Neural cell (in vitro differentiated cells): ENCODE data around the gene NRXN2. TPM values are rescaled to one million over a fixed set of nuclear protein-coding genes. Genes with fewer than 3 reads are reported as not detected.

ENCODE experiments used
- H2AFZ ChIP-seq: fragments of 200-600, 300-800 bp; sonication (generic), shearing (Covaris generic); 2 replicates; pipeline ENCODE4 v1.6.0; 2014; ENCODE audit warnings: low read depth, mild to moderate bottlenecking, antibody characterized with exemption, low read length, moderate library complexity
- H3F3A ChIP-seq: fragments of 200-600 bp; shearing (Covaris generic); 2 replicates; pipeline ENCODE4 v1.6.1; 2016; ENCODE audit warnings: mild to moderate bottlenecking, moderate library complexity, mixed read lengths, antibody characterized with exemption, low read length; ENCODE audit not compliant: insufficient read depth, poor library complexity, severe bottlenecking
- H3K27ac ChIP-seq: fragments of 200-600, 300-800 bp; sonication (generic), shearing (Covaris generic); 2 replicates; pipeline ENCODE4 v1.5.1; 2014; ENCODE audit warnings: mild to moderate bottlenecking, low read length, moderate library complexity
- H3K27me3 ChIP-seq: fragments of 300-800, 200-600 bp; sonication (generic), shearing (Covaris generic); 2 replicates; pipeline ENCODE4 v1.6.0; 2014; ENCODE audit warnings: mild to moderate bottlenecking, low read depth, low read length, moderate library complexity; ENCODE audit not compliant: insufficient read depth
- H3K36me3 ChIP-seq: fragments of 300-800, 200-600 bp; sonication (generic), shearing (Covaris generic); 2 replicates; pipeline ENCODE4 v1.5.1; 2014; ENCODE audit warnings: mild to moderate bottlenecking, antibody characterized with exemption, low read length, moderate library complexity; ENCODE audit not compliant: insufficient read depth
- H3K4me2 ChIP-seq: fragments of 300-800, 200-600 bp; sonication (generic), shearing (Covaris generic); 2 replicates; pipeline ENCODE4 v1.6.0; 2014; ENCODE audit warnings: mild to moderate bottlenecking, low read length
- H3K4me3 ChIP-seq: fragments of 300-800, 200-600 bp; sonication (generic), shearing (Covaris generic); 2 replicates; pipeline ENCODE4 v1.5.1; 2014; ENCODE audit warnings: mild to moderate bottlenecking, low read length, moderate library complexity
- H3K79me2 ChIP-seq: fragments of 200-600 bp; shearing (Covaris generic); replicated peaks from 2 replicates; pipeline ENCODE4 v1.6.0; 2014; ENCODE audit warnings: mild to moderate bottlenecking, low read length, moderate library complexity; ENCODE audit not compliant: insufficient read depth
- H3K9ac ChIP-seq: fragments of 300-800, 200-600 bp; sonication (generic), shearing (Covaris generic); 2 replicates; pipeline ENCODE4 v1.6.1; 2016; ENCODE audit warnings: mild to moderate bottlenecking, low read length, mixed read lengths
- H3K9me2 ChIP-seq: fragments of 200-600 bp; shearing (Covaris generic); 2 replicates; pipeline ENCODE4 v1.6.1; 2016; ENCODE audit warnings: mild to moderate bottlenecking, low read length, mixed read lengths; ENCODE audit not compliant: insufficient read depth
- H3K9me3 ChIP-seq: fragments of 200-600, 300-800 bp; sonication (generic), shearing (Covaris generic); 2 replicates; pipeline ENCODE4 v1.6.1; 2016; ENCODE audit warnings: mild to moderate bottlenecking, mixed run types, low read length, moderate library complexity, mixed read lengths
- H4K20me1 ChIP-seq: fragments of 200-600 bp; shearing (Covaris generic); 2 replicates; pipeline ENCODE4 v1.6.1; 2016; ENCODE audit warnings: mild to moderate bottlenecking, mixed run types; ENCODE audit not compliant: insufficient read depth
- CTCF ChIP-seq: fragments of 450-650 bp; IDR thresholded peaks from 2 replicates; pipeline ENCODE4 v1.5.1; 2014; ENCODE audit warnings: antibody characterized with exemption, mild to moderate bottlenecking, moderate library complexity; ENCODE audit not compliant: poor library complexity, severe bottlenecking
- EP300 ChIP-seq: fragments of 450-650 bp; conservative IDR thresholded peaks from 2 replicates; pipeline ENCODE4 v1.6.1; 2014; ENCODE audit warnings: antibody characterized with exemption, mild to moderate bottlenecking, moderate library complexity; ENCODE audit not compliant: poor library complexity, severe bottlenecking
- EZH2 ChIP-seq: fragments of 200-600, 300-800 bp; shearing (Covaris generic), sonication (generic); IDR thresholded peaks from 2 replicates; pipeline ENCODE4 v1.6.1; 2014; ENCODE audit warnings: antibody characterized with exemption, low read length, borderline replicate concordance, mild to moderate bottlenecking; ENCODE audit not compliant: insufficient read depth, poor library complexity, severe bottlenecking
- MXI1 ChIP-seq: fragments of 450-650 bp; conservative IDR thresholded peaks from 2 replicates; pipeline ENCODE4 v1.6.1; 2014; ENCODE audit warnings: antibody characterized with exemption, mild to moderate bottlenecking; ENCODE audit not compliant: poor library complexity, severe bottlenecking
- POLR2AphosphoS5 ChIP-seq: IDR thresholded peaks from 2 replicates; pipeline ENCODE4 v1.6.1; 2012
- RAD21 ChIP-seq: fragments of 450-650 bp; conservative IDR thresholded peaks from 2 replicates; pipeline ENCODE4 v1.6.1; 2014; ENCODE audit warnings: antibody characterized with exemption, mild to moderate bottlenecking, moderate library complexity
- REST ChIP-seq: IDR thresholded peaks from 2 replicates; pipeline ENCODE4 v1.6.1; 2012; ENCODE audit warnings: borderline replicate concordance
- SMC3 ChIP-seq: fragments of 450-650 bp; conservative IDR thresholded peaks from 2 replicates; pipeline ENCODE4 v1.6.1; 2014; ENCODE audit warnings: antibody characterized with exemption, mild to moderate bottlenecking, moderate library complexity; ENCODE audit not compliant: poor library complexity
- TAF1 ChIP-seq: IDR thresholded peaks from 2 replicates; pipeline ENCODE4 v1.6.1; 2012; ENCODE audit warnings: low read depth
- polyA plus RNA-seq: library from polyadenylated mRNA; depleted of rRNA; stranded (reverse); fragments of >200 nt; gene quantifications from 2 replicates; pipeline ENCODE4 v1.2.3, GENCODE V29; 2014

NRXN2 gene
- polyA plus RNA-seq, 1 donor from 2014 or later: 68.0 TPM

GRCh38 chr11:64626637-64627036, 96.4 kb downstream of the NRXN2 start:
- no peak overlapping the region for H2AFZ ChIP-seq
- no peaks in the 10 kb centered on the region for H3K9me3 ChIP-seq
- H3K79me2 ChIP-seq: no peaks in the 10 kb centered on the region
- H3K27ac ChIP-seq: no peak overlapping the region
- H3K9me2 ChIP-seq: no peaks in the 10 kb centered on the region
- H3K36me3 ChIP-seq: peaks cover 35% of the 10 kb centered on the region
- no peaks in the 10 kb centered on the region for H3K27me3 ChIP-seq
- TF ChIP-seq EZH2: no peak
- no peak for TF ChIP-seq POLR2AphosphoS5
- TF ChIP-seq REST: no peak
- no peak for TF ChIP-seq TAF1
- no peak for TF ChIP-seq SMC3
- TF ChIP-seq RAD21: no peak
- no peak for TF ChIP-seq EP300
- no peak for TF ChIP-seq MXI1
- no peak for TF ChIP-seq CTCF
- no peak overlapping the region for H3K4me2 ChIP-seq
- H3K4me3 ChIP-seq: no peak overlapping the region
- no peaks in the 10 kb centered on the region for H3F3A ChIP-seq
- H3K9ac ChIP-seq: no peak overlapping the region
- no peaks in the 10 kb centered on the region for H4K20me1 ChIP-seq

- peaks cover 35% of the 10 kb centered on the region for H3K36me3 ChIP-seq
- H3K9ac ChIP-seq: no peak overlapping the region
- no peaks in the 10 kb centered on the region for H4K20me1 ChIP-seq
- no peak overlapping the region for H2AFZ ChIP-seq
- no peaks in the 10 kb centered on the region for H3K27me3 ChIP-seq
- no peaks in the 10 kb centered on the region for H3K9me3 ChIP-seq
- no peaks in the 10 kb centered on the region for H3K9me2 ChIP-seq
- TF ChIP-seq CTCF (no peak), TAF1 (no peak), EZH2 (no peak), MXI1 (no peak), POLR2AphosphoS5 (no peak), REST (no peak), EP300 (no peak), SMC3 (no peak), RAD21 (no peak)
- no peak overlapping the region for H3K4me3 ChIP-seq
- no peak overlapping the region for H3K4me2 ChIP-seq
- no peaks in the 10 kb centered on the region for H3K79me2 ChIP-seq
- no peak overlapping the region for H3K27ac ChIP-seq
- H3F3A ChIP-seq: no peaks in the 10 kb centered on the region
Measured at GRCh38 chr11:64624883-64625481, 98.0 kb downstream of the NRXN2 start.
